Ecto neural progenitor cell (in vitro differentiated cells): Measurements from ENCODE around the gene PUSL1.

ENCODE experiments used
- DNase-seq: peaks from one replicate; pipeline ENCODE4 v3.0.0-alpha.2; 2018; ENCODE audit warnings: low spot score

Gene PUSL1

GRCh38 chr1:1340791-1341548 lies 32.6 kb downstream of the PUSL1 start:
- DNase-seq: no peak

DNA sequence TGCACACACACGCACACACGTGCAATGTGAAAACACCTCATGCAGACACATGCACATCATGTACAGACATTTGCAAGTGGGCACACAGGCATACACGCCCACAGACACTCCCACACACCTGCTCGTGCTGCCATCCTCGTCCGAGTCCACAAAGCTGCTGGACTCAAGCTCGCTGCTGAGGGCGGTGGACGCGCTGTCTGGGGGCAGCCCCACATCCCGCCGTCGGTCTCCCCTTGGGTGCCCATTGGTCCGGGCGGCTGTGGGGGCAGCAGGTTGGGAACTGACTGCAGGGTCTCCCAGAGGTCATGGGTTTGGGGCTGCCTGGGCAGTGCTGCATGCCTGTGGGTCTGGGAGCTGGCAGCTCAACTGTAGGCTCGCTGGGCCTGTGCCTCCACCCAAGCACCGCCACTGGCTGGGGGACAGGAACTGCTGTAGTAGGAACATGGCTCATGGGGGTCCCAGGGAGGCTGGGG lies 33.2 kb downstream of the PUSL1 start:
- no peak for DNase-seq

DNA sequence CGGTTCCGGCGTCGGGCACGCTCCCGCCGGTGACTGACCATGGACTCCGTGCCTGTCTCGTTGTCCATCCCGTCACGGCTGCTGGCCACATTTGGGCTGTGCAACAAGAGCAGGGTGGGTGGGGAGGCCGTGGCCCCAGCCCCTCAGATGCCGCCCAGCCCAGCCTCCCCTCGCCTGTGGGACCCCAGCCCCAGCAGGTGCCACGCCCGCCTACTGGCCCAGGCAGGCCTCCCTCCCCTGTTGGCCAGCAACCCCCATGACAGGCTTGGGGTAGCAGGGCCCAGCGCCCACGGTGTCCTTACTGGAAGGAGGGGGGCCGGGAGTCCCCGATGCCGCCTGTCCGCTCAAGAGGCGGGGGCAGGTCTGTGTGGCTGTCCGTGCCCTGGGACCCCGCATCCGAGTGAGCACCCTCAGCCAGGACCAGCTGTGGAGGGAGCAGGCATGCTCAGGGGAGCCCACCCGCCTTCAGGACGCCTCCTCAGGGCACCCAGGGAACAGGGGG lies 33.7 kb downstream of the PUSL1 start:
- DNase-seq: no peak

- DNase-seq: no peak
These were observed 34.3 kb downstream of the PUSL1 start for GRCh38 chr1:1342584-1343115.

- no peak for DNase-seq
These were observed 35.5 kb downstream of the PUSL1 start for GRCh38 chr1:1343811-1344421.

GRCh38 chr1:1344655-1345361 lies 36.4 kb downstream of the PUSL1 start:
- DNase-seq: no peak

DNA sequence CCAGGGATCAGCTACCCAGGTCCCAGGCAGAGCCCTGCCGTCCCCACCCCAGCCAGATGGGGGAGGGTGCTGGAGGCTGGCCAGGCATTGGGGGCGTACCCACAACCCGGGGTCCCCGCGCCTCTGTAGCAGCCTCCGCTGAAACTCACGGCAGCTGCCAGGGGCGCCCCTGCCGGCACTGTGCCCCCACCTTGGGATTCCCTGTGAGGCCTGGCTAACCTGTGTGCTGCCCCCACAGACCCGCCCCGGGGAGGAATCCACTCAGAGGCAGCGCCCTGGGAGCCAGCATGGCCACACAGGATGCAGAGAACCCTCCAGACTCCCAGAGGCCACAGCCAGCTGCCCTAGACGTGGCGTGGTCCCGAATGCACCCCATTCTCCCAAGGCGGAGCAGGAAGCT lies 37.0 kb downstream of the PUSL1 start:
- no peak for DNase-seq

DNA sequence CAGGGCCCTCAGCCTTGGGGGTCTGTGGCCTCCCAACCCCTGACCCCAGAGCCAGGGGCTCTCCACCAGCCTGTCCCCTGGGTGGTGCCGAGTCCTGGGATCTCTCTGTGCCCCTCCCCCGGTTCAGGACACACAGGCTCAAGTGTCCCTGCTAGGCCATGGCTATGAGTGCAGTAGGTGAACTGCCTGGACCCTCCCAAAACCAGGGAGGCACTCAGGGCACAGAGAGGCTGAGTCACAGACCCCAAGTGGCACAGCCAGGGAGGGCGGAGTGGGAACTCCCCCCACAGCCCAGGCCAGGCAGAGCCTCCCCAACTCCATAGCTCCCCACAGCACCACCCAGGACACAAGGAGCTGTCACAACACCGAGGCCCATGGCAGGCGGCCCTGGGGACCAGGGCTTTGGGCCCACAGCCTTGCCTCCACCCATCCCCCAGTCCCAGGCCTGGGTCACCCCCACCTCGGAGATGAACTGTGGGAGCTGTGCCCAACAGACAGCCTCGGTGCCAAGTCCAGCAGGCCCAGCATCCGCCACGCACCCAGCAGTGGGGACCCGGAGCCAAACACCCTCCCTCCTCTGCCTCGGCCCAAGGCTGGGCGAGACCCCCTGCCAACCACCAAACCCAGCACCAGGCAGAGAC lies 37.6 kb downstream of the PUSL1 start:
- no peak for DNase-seq

- DNase-seq: no peak
These were observed 38.1 kb downstream of the PUSL1 start for GRCh38 chr1:1346501-1346890.

GRCh38 chr1:1347026-1347595 lies 38.7 kb downstream of the PUSL1 start:
- no peak for DNase-seq

DNA sequence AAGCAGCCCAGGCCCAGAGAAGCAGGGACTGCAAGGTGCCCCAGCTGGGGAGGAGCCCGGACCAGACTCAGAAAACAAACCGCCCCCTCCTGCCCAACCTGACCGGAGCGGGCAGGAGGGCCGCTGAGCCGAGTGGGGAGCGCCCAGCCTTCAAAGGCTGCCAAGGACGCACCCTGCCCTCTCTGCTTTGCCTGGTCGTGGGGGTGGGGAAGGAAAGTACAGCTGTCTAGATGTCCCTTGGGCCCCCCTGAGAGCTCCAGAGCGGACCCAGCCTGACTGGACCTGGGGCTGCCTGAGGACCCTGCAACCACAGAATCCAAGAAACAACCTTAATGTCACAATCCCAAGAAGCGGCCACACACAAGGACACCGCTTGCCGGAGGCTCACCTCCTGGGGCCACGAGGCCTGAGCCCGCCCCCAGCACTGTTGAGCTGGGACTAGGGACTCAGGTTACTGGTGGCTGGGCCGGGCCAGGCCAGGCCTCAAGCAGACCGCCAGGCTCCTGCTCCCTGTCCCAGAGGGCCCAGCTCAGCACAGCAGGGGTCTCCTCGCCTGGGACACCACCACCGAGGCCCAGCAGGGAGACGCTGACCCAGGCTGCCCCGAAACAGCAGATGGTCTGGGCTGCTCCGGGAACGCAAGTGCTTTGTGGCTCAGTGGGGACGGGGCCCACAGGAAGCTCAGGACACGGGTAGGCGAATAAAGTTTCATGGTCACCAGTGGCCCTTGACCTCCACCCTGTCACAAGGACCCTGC lies 39.4 kb downstream of the PUSL1 start:
- DNase-seq: peak; percentile 66

DNA sequence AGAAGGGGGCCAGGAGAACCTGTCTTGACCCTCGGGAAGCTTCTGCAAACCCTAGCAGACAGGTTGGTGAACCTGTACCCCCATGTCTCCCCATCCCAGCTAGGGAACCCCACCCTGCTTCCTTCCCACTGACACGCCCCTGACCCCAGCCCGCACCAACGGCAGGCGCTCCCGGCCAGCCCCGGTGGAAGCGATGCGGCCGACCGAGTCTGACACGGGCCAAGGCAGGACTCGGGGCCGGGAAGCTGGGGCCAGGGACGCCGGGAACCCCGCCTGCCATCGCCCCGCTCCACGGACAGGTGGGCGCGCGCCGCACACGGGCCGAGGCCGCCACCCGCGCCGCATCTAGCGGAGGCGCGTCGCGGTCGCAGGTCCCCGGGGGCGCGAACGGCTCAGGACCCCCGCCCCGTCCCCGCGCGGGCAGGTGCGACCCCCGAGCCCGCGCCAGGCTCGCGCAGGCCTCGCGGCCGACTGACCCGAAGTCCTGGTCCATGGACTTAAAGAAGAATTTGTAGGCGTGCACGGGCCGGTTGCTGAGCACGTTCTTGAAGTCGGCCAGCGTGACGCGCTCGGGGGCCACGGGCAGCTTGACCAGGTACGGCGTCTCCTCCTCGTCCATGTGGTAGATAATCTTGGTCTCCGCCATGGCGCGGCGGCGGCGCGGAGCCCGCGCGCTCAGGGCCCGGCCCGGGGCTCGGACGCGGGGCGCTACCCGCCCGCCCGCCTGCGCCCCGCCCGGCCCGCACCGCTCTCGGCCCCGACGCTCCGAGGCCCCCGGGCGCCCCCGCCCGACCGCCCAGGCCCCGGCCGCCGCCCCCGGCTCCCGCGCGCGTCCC lies 40.2 kb downstream of the PUSL1 start:
- DNase-seq: peak; percentile 61

DNA sequence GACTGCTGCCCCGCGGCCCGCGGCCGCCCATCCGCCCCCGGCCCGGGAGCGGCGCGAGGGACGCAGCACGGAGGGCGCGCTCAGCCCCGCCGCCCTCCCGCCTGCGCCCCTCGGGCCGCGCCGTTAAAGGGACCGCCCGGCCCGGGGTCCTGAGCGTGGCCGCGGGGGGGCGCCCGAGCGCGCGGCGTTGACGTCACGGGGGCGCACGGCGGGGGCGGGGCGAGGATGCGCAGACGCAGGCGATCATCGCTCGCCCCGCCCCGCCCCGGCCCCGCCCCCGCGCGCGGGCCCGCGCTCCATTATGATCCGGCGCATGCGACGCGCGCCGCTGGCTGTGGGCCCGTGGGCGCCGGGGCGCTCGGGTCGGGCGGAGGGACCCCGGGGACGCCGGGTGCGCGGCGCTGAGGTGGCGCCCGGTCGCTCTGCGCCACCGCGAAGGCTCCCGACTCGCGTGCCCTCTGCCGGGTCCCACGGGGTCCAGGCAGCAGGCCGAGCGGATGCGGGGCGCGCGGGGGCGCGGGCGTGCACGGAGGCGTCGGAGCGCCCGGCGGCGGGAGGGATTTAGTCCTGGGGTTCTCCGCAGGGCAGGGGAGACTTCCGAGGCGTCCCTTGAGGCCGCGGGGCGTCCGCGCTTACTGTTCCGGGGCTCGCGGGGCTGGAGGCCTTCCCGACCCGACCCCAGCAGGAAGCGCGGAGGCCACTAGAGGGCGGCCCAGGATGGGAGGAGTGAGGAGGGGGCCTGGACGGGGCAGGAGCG lies 41.0 kb downstream of the PUSL1 start, which contains the start of gene DVL1:
Gene DVL1 (minus strand): TSS at position 163 of the 757 bp plus-strand sequence. CDS start 353 bp downstream, outside the sequence.
- DNase-seq: peak; percentile 85

DNA sequence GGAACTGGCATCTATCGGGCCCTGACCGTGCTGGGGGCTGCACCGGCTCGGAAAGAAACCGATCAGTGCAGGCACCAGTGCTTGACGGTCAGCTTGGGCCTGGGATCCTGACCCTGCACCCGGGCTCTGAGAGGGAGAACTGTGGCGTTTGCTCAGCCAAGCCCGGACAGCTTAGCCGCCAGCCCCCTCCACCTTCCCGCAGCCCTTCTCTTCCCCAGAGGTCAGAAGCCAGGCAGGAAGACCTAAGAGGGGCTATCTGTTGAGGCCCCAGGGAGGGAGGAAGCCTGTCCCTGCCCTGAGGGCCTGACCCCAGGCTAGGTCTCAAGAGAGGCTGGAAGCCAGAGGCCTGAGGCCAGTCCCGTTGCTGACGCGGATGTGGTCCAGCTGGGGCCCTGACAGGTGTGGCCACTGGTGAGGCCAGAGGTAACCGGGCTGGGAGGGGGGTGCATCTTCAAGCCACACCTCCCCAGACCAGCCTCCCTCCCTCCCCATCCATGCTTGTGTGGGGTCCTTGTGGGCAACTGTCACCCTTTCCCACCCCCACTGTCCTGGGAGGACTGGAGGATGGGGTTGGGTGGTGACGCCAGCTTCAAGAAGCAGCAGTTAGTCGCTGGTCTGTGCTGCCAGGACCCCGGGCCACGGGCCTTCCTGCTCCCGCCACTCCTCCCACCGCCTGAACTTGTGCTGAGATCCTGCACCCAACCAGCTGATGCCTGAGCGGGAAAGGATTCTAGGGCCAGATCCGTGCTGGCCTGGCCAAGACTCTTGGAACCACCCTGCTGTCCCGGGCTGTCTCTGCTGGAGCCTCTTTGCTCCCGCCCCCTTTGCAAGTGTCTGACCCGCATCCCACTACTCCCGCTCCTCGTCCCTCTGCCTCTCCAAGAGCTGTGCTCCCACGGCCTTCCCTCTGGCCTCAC lies 43.4 kb downstream of the PUSL1 start:
- peak; percentile 65 for DNase-seq

- no peak for DNase-seq
These were observed 44.5 kb downstream of the PUSL1 start for GRCh38 chr1:1352786-1353388.

DNA sequence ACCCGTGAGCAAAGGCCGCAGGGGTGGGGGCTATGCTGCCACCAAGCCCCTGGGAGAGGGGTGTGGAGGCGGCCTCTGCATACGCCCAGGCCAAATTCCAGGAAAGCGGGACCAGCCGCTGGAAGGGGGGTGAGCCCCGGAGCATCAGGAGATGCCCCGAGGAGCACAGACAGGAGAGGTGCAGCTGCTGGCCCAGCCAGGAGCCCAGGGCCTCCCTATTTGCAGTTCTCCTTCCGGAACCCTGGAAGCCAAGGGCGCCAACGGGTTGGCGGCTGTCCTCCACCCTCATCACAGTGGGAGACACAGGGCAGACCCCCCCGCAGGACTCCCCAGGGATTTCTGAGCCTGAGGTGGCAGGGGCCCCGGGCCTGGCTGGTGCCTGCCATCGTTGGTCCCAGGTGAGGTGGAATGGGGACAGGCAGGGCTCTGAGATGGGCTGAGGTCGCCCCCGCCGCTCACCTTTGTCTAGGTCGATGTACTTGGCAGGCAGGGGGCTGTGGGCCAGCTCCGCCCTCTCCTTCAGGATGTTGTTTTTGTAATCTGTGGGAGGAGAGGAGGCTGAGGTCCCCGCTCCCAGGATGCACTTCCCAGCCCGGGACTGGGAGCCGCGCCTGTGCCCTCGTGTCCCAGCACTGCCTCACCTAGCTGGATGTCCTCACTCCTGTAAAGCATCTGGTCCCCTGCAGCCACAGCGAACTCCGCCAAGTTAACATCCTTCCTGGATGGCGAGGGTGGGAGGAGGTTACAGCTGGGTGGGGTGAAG lies 45.2 kb downstream of the PUSL1 start:
- no peak for DNase-seq
